Esophagus squamous epithelium (tissue), 5 donors: Measurements from ENCODE around the gene SET. TPM values are rescaled to one million over a fixed set of nuclear protein-coding genes. Genes with fewer than 3 reads are reported as not detected.

Experiments
- DNase-seq: peaks from one replicate; lab custom pipeline; 2025; lab: John Stamatoyannopoulos, UW
- H3K27ac ChIP-seq, 4 donors: fragments of 200-600 bp; sonication (generic); one replicate each; pipeline ENCODE4 v1.5.1; 2016 to 2019; ENCODE audit warnings: mild to moderate bottlenecking in 1 of 4
- H3K27me3 ChIP-seq, 4 donors: fragments of 200-600 bp; sonication (generic); 1 replicate in 3 of 4; 2 replicates in 1 of 4; pipeline versions ENCODE4 v1.5.1 to v1.6.0; 2017 to 2021; ENCODE audit warnings: antibody characterized with exemption in 1 of 4
- H3K36me3 ChIP-seq, 3 donors: fragments of 200-600 bp; sonication (generic); one replicate each; pipeline ENCODE4 v1.5.1; 2016 to 2019
- H3K4me1 ChIP-seq, 3 donors: fragments of 200-600 bp; sonication (generic); one replicate each; pipeline ENCODE4 v1.5.1; 2017 to 2019
- H3K4me3 ChIP-seq, 4 donors: fragments of 200-600 bp; sonication (generic); 1 replicate in 3 of 4; 2 replicates in 1 of 4; pipeline ENCODE4 v1.5.1; 2016 to 2019; ENCODE audit warnings: mild to moderate bottlenecking in 2 of 4, moderate library complexity in 1 of 4
- H3K9me3 ChIP-seq, 3 donors: fragments of 200-600 bp; sonication (generic); one replicate each; pipeline ENCODE4 v1.5.1; 2016 to 2019
- POLR2A ChIP-seq, 4 donors: fragments of 450-650 bp; IDR thresholded peaks; one replicate each; pipeline ENCODE4 v1.6.1; 2017; ENCODE audit warnings: antibody characterized with exemption in 4 of 4, mild to moderate bottlenecking in 4 of 4, moderate library complexity in 3 of 4
- WGBS, 2 donors: methylation state at CpG; one replicate each; pipeline ENCODE4 v1.1.5; 2018; 5-methylcytosine and 5-hydroxymethylcytosine counted together
- intact Hi-C: fragments of 100-400 bp; cut with DNase I; formaldehyde crosslinking; loops from one replicate; pipeline ENCODE4 v1.15.0; 2022
- total RNA-seq, 4 donors: library from RNA; depleted of rRNA; stranded (reverse); fragments of >200 nt; gene quantifications; one replicate each; pipeline ENCODE4 v1.1.0, GENCODE V29; 2016
- TF ChIP-seq, protein P1 (sequence below), 6 experiments: fragments of 450-650 bp in 4 of 6; fragments of 200-600 bp in 2 of 6; sonication (generic) in 2 of 6; IDR thresholded peaks; one replicate each; pipeline ENCODE4 v1.5.1; 2016 to 2019; ENCODE audit warnings: antibody characterized with exemption in 6 of 6, mild to moderate bottlenecking in 4 of 6, moderate library complexity in 4 of 6
- donor health status: DM: yes; HTN: yes; CAD: no.

SET gene
- total RNA-seq, 4 donors from 2014 or later: 83.5 to 253 (median 215) TPM

DNA sequence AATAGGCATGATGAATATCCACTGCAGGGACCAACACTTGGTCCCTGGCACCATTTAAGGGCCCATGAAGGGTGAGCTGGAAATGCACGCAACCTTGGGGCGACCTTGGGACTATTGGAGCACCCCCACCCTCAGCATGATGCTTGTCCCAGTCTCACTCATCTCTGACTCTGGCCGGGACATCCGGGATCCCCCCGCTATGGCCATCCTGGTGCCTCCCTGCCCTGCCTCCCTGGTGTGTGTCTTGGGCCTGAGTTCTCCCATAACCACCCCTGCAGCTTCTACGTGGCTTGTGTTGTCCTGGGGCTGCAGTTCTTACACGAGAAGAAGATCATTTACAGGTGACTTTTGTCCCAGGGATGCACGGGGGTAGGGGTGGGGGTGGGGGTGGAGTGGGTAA, 29.0 kb downstream of the SET start:
- intact Hi-C loops: no loop called here
- peaks cover 1 to 16% (median 1%) of the 10 kb centered on the region in 3 donors for H3K4me1 ChIP-seq
- DNase-seq: no peak

DNA sequence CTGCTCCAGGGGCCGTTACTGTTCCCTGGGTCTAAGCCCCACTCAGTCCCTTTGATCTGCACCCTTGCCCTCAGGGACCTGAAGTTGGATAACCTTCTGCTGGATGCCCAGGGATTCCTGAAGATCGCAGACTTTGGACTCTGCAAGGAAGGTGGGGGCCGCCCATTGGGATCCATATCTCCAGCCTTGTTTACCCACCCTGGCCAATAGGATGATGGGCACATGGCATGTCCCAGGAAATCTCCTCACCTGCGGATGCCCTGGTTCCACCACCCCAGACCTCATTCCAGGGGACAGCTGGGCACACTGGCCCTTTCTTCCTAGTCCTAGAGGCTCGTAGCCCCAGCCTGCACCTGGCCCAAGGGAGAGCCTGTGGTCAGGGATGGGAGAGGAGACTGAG, 29.5 kb downstream of the SET start:
- Histone ChIP-seq H3K36me3 (peaks cover 0 to 41% (median 5%) of the 10 kb centered on the region in 3 donors), H3K27ac (no peak overlapping the region), H3K4me3 (no peak overlapping the region), H3K27me3 (no peaks in the 10 kb centered on the region), H3K9me3 (no peaks in the 10 kb centered on the region), H3K4me1 (peaks cover 6 to 20% (median 6%) of the 10 kb centered on the region in 3 donors)
- DNase-seq: no peak
- TF ChIP-seq, protein P1, sequence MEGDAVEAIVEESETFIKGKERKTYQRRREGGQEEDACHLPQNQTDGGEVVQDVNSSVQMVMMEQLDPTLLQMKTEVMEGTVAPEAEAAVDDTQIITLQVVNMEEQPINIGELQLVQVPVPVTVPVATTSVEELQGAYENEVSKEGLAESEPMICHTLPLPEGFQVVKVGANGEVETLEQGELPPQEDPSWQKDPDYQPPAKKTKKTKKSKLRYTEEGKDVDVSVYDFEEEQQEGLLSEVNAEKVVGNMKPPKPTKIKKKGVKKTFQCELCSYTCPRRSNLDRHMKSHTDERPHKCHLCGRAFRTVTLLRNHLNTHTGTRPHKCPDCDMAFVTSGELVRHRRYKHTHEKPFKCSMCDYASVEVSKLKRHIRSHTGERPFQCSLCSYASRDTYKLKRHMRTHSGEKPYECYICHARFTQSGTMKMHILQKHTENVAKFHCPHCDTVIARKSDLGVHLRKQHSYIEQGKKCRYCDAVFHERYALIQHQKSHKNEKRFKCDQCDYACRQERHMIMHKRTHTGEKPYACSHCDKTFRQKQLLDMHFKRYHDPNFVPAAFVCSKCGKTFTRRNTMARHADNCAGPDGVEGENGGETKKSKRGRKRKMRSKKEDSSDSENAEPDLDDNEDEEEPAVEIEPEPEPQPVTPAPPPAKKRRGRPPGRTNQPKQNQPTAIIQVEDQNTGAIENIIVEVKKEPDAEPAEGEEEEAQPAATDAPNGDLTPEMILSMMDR (IDR thresholded peaks at IDR 0.05): no peak
- no peak for TF ChIP-seq POLR2A (IDR thresholded peaks at IDR 0.05)
- intact Hi-C loops: no loop called here
- 73 to 79% methylated on average over 4 to 5 of the region's 5 CpGs for WGBS, 2 donors

More for the DNA sequence above, 29.0 kb downstream of the SET start:
- WGBS, 2 donors: 87 to 100% methylated on average over 3 to 6 of the region's 8 CpGs
- H3K36me3 ChIP-seq: peaks cover 0 to 45% (median 5%) of the 10 kb centered on the region in 3 donors
- H3K27me3 ChIP-seq: no peaks in the 10 kb centered on the region
- H3K4me3 ChIP-seq: no peak overlapping the region
- H3K27ac ChIP-seq: no peak overlapping the region
- no peaks in the 10 kb centered on the region for H3K9me3 ChIP-seq
- TF ChIP-seq POLR2A (IDR thresholded peaks at IDR 0.05): no peak
- TF ChIP-seq, protein P1 (IDR thresholded peaks at IDR 0.05): no peak

DNA sequence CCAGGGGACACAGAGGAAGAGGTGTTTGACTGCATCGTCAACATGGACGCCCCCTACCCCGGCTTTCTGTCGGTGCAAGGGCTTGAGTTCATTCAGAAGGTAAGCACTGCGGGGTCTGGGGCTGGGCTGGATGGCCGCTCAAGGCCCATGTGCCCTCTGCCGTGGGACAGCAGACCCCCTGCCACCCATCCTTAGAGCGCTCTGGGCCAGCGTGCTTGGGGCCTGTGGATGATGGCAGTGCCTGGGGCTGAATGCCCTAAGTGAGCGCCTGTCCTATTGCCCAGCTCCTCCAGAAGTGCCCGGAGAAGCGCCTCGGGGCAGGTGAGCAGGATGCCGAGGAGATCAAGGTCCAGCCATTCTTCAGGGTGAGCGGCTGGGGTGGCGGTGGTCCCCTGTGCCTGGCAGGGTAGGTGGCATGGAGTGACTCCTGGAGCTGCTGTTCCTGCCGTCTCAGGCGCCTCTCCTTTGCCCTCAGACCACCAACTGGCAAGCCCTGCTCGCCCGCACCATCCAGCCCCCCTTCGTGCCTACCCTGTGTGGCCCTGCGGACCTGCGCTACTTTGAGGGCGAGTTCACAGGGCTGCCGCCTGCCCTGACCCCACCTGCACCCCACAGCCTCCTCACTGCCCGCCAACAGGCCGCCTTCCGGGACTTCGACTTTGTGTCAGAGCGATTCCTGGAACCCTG, 31.0 kb downstream of the SET start:
- DNase-seq: no peak
- Histone ChIP-seq H3K4me3 (no peak overlapping the region), H3K4me1 (peaks cover 14 to 32% (median 14%) of the 10 kb centered on the region in 3 donors), H3K9me3 (no peaks in the 10 kb centered on the region), H3K27ac (peak overlapping the region; percentile 63 to 82 (median 69)), H3K36me3 (peaks cover 0 to 26% (median 5%) of the 10 kb centered on the region in 3 donors), H3K27me3 (no peaks in the 10 kb centered on the region)
- 91 to 92% methylated on average over 12 to 14 of the region's 30 CpGs for WGBS, 2 donors
- intact Hi-C loops: no loop called here
- TF ChIP-seq POLR2A (IDR thresholded peaks at IDR 0.05): no peak
- TF ChIP-seq, protein P1 (IDR thresholded peaks at IDR 0.05): no peak

DNA sequence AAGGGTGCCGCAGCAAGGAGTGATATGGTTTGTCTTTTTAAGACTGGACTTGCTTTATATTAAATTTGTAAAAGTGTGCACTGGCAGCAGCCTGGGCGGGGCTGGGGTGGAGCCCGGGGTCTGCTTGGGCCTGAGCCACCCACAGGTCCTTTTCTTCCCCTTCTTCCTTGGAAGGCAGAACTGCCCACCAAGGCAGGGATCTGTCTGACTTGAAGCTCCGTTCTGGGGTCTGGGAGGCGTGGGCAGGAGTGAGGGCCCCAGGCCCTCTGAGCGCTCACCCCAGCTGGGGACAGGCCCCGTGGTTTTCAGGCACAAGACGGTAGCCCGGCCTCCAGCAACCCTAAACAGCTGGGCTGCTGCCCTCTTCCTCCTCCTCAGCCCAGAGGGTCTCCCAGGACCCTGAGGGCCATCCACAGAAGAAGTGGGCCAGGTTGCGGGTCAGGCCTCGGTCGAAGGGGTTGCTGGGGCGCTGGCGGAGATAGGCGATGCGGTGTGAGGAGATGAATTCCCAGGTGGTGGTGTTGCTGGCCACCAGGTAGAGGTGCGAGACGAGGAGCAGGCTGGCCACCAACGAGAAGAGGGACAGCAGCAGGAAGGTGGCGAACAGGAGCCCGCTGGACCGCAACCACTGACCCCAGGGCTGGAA, 31.9 kb downstream of the SET start:
- no peaks in the 10 kb centered on the region for H3K27me3 ChIP-seq
- peaks cover 0 to 25% (median 5%) of the 10 kb centered on the region in 3 donors for H3K36me3 ChIP-seq
- no peak overlapping the region for H3K27ac ChIP-seq
- no peak for DNase-seq
- WGBS, 2 donors: 88% methylated on average over 14 of the region's 22 CpGs; no CpG with 5 or more reads in 1 of the 2 donors
- intact Hi-C loops: no loop called here
- H3K4me1 ChIP-seq: peaks cover 14 to 36% (median 14%) of the 10 kb centered on the region in 3 donors
- no peaks in the 10 kb centered on the region for H3K9me3 ChIP-seq
- no peak for TF ChIP-seq POLR2A (IDR thresholded peaks at IDR 0.05)
- TF ChIP-seq, protein P1 (IDR thresholded peaks at IDR 0.05): no peak
- no peak overlapping the region for H3K4me3 ChIP-seq

DNA sequence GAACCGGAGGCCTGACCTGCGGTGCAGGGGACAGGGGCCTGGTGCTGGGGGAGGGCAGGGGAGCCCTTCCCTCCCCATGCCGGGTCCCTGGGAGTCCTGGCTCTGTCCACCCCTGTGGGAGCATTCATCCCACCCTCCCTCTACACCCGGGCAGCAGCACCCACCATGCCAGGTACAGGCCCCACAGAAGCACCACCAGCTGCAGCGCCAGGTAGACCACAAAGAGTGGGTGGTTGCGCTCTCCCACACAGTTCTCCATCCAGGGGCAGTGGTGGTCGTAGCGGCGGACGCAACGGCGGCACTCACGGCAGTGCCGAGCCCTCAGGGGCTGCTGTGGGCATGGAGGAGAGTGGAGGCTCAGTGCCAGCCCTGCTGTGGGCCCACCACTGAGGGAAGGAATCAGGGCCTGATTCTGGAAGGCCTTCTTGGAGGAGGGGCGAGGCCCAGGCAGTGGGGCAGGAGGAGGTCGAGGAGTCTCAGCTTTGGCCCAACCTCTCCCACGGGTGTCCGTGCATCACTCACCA, 32.5 kb downstream of the SET start:
- TF ChIP-seq, protein P1 (IDR thresholded peaks at IDR 0.05): no peak
- TF ChIP-seq POLR2A (IDR thresholded peaks at IDR 0.05): no peak
- Histone ChIP-seq H3K4me1 (peaks cover 14 to 36% (median 14%) of the 10 kb centered on the region in 3 donors), H3K27me3 (no peaks in the 10 kb centered on the region), H3K36me3 (peaks cover 0 to 25% (median 5%) of the 10 kb centered on the region in 3 donors), H3K27ac (no peak overlapping the region), H3K9me3 (no peaks in the 10 kb centered on the region), H3K4me3 (no peak overlapping the region)
- intact Hi-C loops: no loop called here
- no peak for DNase-seq
- WGBS, 2 donors: 60 to 83% methylated on average over 3 to 10 of the region's 18 CpGs
